IPS-20b (cell line): ENCODE data around the gene CPNE9.

Source experiments
- H3K27ac ChIP-seq: one replicate; pipeline ENCODE4 v1.5.1; 2013; ENCODE audit warnings: low read length
- H3K27me3 ChIP-seq: 2 replicates; pipeline ENCODE4 v1.6.1; 2013; ENCODE audit warnings: mild to moderate bottlenecking, low read length, inconsistent platforms; ENCODE audit not compliant: insufficient read depth
- H3K36me3 ChIP-seq: 2 replicates; pipeline ENCODE4 v1.6.1; 2013; ENCODE audit warnings: low read depth, mild to moderate bottlenecking, inconsistent platforms, low read length, moderate library complexity; ENCODE audit not compliant: insufficient read depth
- H3K4me1 ChIP-seq: 2 replicates; pipeline ENCODE4 v1.6.1; 2013; ENCODE audit warnings: mild to moderate bottlenecking, control low read depth, inconsistent platforms, low read length, moderate library complexity; ENCODE audit not compliant: insufficient read depth
- H3K4me3 ChIP-seq: 2 replicates; pipeline ENCODE4 v1.5.1; 2013; ENCODE audit warnings: mild to moderate bottlenecking, low read length, inconsistent platforms
- H3K9ac ChIP-seq: 2 replicates; pipeline ENCODE4 v1.6.1; 2013; ENCODE audit warnings: low read depth, mild to moderate bottlenecking, inconsistent platforms, low read length, moderate library complexity
- H3K9me3 ChIP-seq: 2 replicates; pipeline ENCODE4 v1.6.1; 2013; ENCODE audit warnings: mild to moderate bottlenecking, low read depth, low read length, inconsistent platforms; ENCODE audit not compliant: insufficient read depth

The CPNE9 gene

DNA sequence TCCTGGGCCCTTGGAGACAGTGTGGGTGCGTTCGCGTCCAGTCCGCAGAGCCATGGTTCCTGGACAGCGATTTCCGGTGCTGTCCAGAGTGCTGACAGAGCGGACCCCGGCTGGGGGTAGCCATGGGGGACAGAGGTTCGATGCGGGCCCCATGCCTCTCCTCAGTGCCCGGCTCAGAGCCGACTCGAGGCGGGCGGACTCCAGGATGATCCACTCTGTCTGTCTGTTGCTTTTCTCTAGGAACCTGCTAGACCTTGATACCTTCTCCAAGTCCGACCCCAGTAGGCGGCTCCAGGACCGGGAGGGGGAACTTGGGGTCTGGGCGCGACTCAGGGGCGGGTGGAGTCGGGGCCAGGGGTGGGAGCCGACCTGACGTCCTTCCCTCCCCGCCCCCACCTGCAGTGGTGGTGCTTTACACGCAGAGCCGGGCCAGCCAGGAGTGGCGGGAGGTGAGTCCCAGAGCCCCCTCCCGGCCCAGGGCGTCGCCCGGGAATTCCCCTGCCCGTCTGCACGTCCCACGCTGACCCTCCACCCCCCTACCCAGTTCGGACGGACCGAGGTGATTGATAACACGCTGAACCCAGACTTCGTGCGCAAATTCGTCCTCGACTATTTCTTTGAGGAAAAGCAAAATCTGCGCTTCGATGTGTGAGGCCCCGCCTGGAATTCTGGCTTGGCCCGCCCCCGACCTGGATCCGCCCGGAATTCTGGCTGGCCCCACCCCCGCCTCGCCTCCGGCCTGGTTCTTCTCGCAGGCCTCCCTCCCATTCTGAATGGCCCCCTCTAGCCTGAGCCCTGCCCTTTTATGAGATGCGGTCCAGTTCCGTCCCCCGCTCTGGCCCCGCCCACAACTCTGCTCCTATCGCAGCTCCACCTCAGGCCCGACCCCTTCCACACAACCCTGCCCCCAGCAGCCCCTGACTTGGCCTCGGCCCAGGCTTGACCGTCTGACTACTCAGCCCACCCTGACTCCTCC lies 1.0 kb downstream of the CPNE9 start:
- Histone ChIP-seq H3K9me3 (no peaks in the 10 kb centered on the region), H3K36me3 (peaks cover 11% of the 10 kb centered on the region; the same call in 1 of the 2 replicates), H3K4me3 (peak overlapping the region; percentile 70), H3K9ac (no peak overlapping the region), H3K27ac (no peak overlapping the region), H3K27me3 (peaks cover 35% of the 10 kb centered on the region), H3K4me1 (no peaks in the 10 kb centered on the region)

DNA sequence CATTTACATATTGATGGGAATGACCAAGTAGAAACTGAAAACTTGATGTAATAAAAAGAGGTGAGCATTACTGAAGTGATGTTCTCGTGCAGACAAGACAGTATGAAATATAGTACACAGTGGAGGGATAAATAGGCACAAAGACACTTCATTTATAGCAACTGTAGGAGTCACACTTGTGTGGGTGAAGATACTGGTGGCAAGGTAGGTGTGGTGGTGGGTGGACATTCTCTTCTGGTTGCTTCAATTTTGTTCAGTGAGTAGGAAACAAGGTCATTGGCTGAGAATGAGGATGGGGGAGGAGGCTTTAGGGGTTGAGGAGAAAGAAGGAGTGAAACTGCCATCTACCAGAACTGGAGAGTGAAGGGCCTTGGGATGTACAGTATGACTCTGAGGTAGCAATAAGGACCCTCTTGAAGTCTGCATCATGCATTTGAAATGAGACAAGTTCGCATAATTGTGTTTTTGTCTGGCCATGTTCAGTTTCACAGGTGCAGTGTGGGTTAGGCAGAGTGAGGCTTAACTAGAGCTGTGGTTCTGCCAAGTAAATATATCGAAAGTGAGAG lies 6.6 kb downstream of the CPNE9 start:
- Histone ChIP-seq H3K27me3 (peaks cover 9% of the 10 kb centered on the region; the same call in 1 of the 2 replicates), H3K4me3 (no peak overlapping the region), H3K4me1 (no peaks in the 10 kb centered on the region), H3K9ac (no peak overlapping the region), H3K9me3 (no peaks in the 10 kb centered on the region), H3K27ac (no peak overlapping the region), H3K36me3 (no peaks in the 10 kb centered on the region)

GRCh38 chr3:9712415-9712814 lies 8.8 kb downstream of the CPNE9 start:
- H3K4me3 ChIP-seq: no peak overlapping the region
- no peak overlapping the region for H3K9ac ChIP-seq
- H3K9me3 ChIP-seq: no peaks in the 10 kb centered on the region
- no peak overlapping the region for H3K27ac ChIP-seq
- no peaks in the 10 kb centered on the region for H3K4me1 ChIP-seq
- H3K36me3 ChIP-seq: no peaks in the 10 kb centered on the region
- H3K27me3 ChIP-seq: no peaks in the 10 kb centered on the region; the same call in 1 of the 2 replicates

DNA sequence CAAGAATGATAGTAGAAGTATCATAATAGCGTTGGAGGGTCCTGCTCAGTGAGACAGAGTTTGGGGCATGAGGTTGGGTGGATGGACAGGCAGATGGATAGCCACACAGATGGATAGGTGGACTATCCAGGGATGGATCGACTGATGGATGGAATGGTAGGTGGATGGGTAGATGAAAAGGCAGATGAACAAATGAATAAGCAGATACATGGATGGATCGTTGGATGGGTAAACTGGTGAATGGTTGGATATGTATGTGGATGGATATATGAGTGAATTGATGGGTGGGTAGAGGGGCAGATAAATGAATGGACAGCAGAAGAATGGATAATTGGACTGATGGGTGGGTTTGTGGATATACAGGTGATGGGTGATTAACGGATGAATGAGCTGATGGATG lies 9.5 kb downstream of the CPNE9 start:
- Histone ChIP-seq H3K27ac (no peak overlapping the region), H3K9me3 (no peaks in the 10 kb centered on the region), H3K4me3 (no peak overlapping the region), H3K4me1 (no peaks in the 10 kb centered on the region), H3K27me3 (no peaks in the 10 kb centered on the region; the same call in 1 of the 2 replicates), H3K36me3 (no peaks in the 10 kb centered on the region), H3K9ac (no peak overlapping the region)

DNA sequence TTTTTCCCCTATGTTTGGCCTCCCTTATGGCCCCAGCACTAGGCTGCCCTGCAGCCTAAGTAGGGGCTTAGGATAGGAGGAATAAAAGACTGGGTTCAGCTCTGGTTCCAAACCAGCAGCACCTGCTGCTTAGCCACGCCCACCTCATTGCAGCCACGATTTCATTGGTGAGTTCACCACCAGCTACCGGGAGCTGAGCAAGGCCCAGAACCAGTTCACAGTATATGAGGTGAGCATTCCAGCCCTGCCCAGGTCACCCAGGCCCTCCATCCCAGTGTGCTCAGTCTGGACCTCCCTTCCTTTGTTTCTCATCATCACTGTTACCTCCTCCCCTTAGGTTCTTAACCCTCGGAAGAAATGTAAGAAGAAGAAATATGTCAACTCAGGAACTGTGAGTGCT lies 11.5 kb downstream of the CPNE9 start:
- Histone ChIP-seq H3K27me3 (no peaks in the 10 kb centered on the region; the same call in 1 of the 2 replicates), H3K27ac (no peak overlapping the region), H3K4me1 (no peaks in the 10 kb centered on the region), H3K36me3 (no peaks in the 10 kb centered on the region), H3K4me3 (no peak overlapping the region), H3K9ac (no peak overlapping the region), H3K9me3 (no peaks in the 10 kb centered on the region)

GRCh38 chr3:9715764-9716437 lies 12.3 kb downstream of the CPNE9 start:
- H3K4me3 ChIP-seq: no peak overlapping the region
- H3K9ac ChIP-seq: no peak overlapping the region
- no peaks in the 10 kb centered on the region for H3K4me1 ChIP-seq
- H3K36me3 ChIP-seq: no peaks in the 10 kb centered on the region
- no peaks in the 10 kb centered on the region for H3K9me3 ChIP-seq
- no peak overlapping the region for H3K27ac ChIP-seq
- H3K27me3 ChIP-seq: no peaks in the 10 kb centered on the region; the same call in 1 of the 2 replicates

DNA sequence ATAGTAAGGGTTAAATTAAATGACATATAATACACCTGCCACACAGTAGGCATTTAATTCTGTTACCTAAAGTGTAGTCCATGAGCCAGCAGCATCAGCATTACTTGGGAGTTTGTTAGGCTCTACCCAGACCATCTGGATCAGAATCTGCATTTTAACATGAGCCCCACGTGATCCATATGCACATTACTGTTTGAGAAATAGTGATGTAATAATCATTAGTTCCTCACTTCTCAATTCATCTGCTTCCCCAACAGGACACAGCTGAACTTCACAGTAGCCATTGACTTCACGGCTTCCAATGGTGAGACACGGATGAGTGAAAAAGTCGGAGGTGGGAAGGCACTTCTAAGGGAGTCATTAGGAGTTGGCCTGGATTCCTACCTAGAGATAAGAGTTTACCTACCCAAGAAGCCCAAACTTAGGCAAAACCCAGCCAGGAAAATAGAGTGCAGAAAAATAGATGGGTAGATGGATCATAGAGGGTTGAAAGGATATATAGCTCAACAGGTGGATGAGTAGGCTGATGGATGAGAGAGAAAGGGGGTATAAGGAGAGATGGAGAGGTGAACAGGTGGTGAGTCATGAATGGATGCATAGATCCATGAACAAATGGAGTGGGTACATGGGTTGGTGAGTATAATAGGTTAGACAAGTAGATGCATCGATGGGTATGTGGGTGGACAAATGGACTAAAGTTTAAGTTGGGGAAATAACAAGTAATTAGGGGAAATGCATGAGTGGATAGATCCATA lies 13.3 kb downstream of the CPNE9 start:
- H3K27me3 ChIP-seq: no peaks in the 10 kb centered on the region; the same call in 1 of the 2 replicates
- no peak overlapping the region for H3K27ac ChIP-seq
- no peak overlapping the region for H3K9ac ChIP-seq

GRCh38 chr3:9717563-9717962 lies 13.9 kb downstream of the CPNE9 start:
- no peaks in the 10 kb centered on the region for H3K9me3 ChIP-seq
- H3K4me3 ChIP-seq: no peak overlapping the region
- H3K27me3 ChIP-seq: no peaks in the 10 kb centered on the region; the same call in 1 of the 2 replicates
- no peaks in the 10 kb centered on the region for H3K36me3 ChIP-seq
- no peak overlapping the region for H3K9ac ChIP-seq
- no peaks in the 10 kb centered on the region for H3K4me1 ChIP-seq
- H3K27ac ChIP-seq: no peak overlapping the region

More for the DNA sequence above, 13.3 kb downstream of the CPNE9 start:
- Histone ChIP-seq H3K4me1 (no peaks in the 10 kb centered on the region), H3K4me3 (no peak overlapping the region), H3K9me3 (no peaks in the 10 kb centered on the region), H3K36me3 (no peaks in the 10 kb centered on the region)

DNA sequence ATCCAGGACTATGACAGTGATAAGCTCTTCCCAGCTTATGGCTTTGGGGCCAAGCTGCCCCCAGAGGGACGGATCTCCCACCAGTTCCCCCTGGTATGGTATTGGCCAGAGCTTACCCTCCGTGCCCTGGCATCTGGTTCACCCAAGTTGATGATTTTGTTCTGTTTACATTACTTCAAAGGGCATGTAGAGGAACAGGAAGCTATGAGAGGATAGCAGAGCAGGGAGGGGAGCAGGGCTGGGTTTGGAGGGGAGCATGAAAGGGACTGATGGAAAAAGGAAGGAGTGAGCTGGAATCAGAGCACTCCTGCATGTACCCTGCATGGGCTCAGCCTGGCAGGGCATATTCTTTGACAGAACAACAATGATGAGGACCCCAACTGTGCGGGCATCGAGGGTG lies 14.5 kb downstream of the CPNE9 start:
- Histone ChIP-seq H3K36me3 (no peaks in the 10 kb centered on the region), H3K9me3 (no peaks in the 10 kb centered on the region), H3K27ac (no peak overlapping the region), H3K4me3 (no peak overlapping the region), H3K27me3 (no peaks in the 10 kb centered on the region; the same call in 1 of the 2 replicates), H3K9ac (no peak overlapping the region), H3K4me1 (no peaks in the 10 kb centered on the region)

DNA sequence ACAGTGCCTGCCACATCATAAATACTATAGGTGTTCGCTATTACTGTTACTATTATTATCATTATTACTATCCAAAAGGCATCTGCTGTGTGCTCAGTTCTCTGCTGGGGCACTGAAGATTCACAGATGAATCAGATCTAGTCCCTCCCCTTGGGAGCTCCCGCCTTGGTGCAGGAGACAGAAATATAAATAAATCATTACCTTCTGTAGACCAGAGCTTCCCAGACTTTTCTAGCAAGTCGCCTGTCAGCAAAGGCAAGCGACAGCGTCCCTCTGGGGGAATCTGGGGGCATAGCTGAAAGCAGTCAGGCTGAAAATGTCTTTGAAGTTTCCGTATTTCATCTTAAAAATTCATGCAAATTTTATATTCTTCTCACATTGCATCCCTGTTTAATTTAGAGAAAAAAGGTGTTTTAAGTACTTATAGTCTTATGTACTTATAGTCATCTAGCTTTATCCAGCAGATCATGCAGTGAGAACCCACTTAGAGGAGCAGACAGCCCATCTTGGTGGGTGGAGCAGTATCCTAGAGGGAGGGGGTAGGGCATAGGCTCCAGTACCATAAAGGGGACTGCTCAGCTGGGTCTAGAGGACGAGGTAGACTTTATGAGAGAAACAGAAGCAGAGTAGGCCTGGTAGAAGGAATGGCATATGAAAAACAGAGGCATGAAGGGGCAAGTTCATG lies 17.5 kb downstream of the CPNE9 start:
- H3K9me3 ChIP-seq: no peaks in the 10 kb centered on the region
- H3K27ac ChIP-seq: no peak overlapping the region
- H3K9ac ChIP-seq: no peak overlapping the region
- H3K36me3 ChIP-seq: no peaks in the 10 kb centered on the region
- H3K4me1 ChIP-seq: no peaks in the 10 kb centered on the region
- no peaks in the 10 kb centered on the region; the same call in 1 of the 2 replicates for H3K27me3 ChIP-seq
- H3K4me3 ChIP-seq: no peak overlapping the region

DNA sequence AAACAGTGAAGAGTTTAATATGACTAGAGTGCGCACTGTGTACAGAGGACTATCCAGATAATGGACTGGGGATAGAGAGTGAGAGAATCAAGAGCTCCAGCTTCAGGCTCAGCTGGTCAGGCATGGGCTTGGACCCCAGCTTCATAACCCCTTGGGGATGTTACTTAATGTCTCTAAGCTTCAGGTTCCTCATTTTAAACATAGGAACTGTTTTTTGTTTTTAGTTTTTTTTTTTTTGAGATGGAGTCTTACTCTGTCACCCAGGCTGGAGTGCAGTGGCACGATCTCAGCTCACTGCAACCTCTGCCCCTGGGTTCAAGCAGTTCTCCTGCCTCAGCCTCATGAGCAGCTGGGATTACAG lies 18.0 kb downstream of the CPNE9 start:
- no peaks in the 10 kb centered on the region; the same call in 1 of the 2 replicates for H3K4me1 ChIP-seq
- H3K27me3 ChIP-seq: no peaks in the 10 kb centered on the region; the same call in 1 of the 2 replicates
- no peak overlapping the region for H3K27ac ChIP-seq
- H3K4me3 ChIP-seq: no peak overlapping the region
- H3K9me3 ChIP-seq: no peaks in the 10 kb centered on the region
- no peaks in the 10 kb centered on the region for H3K36me3 ChIP-seq
- H3K9ac ChIP-seq: no peak overlapping the region
